Liver (tissue), 3 donors: ENCODE results near the gene ZNF697.

Source experiments
- CTCF ChIP-seq: fragments of 150-350 bp; IDR thresholded peaks from 2 replicates; pipeline ENCODE4 v1.5.1; 2017; ENCODE audit warnings: improper control_type of control experiment, low read depth, low read length; ENCODE audit not compliant: missing input control
- EGR1 ChIP-seq, 2 donors: IDR thresholded peaks; 2 replicates each; pipeline ENCODE4 v1.6.1; 2016 to 2018; ENCODE audit warnings: antibody characterized with exemption in 2 of 2, low read depth in 2 of 2
- HNF4A ChIP-seq, 2 donors: conservative IDR thresholded peaks; 2 replicates each; pipeline ENCODE4 v1.6.1; 2016; ENCODE audit warnings: antibody characterized with exemption in 2 of 2, mild to moderate bottlenecking in 2 of 2
- HNF4G ChIP-seq: IDR thresholded peaks from 2 replicates; pipeline ENCODE4 v1.6.1; 2016; ENCODE audit warnings: antibody characterized with exemption
- MAX ChIP-seq: IDR thresholded peaks from 2 replicates; pipeline ENCODE4 v1.6.1; 2016; ENCODE audit warnings: antibody characterized with exemption
- REST ChIP-seq: IDR thresholded peaks from 2 replicates; pipeline ENCODE4 v1.6.1; 2016; ENCODE audit warnings: antibody characterized with exemption, mild to moderate bottlenecking
- SP1 ChIP-seq: IDR thresholded peaks from 2 replicates; pipeline ENCODE4 v1.6.1; 2018; ENCODE audit warnings: antibody characterized with exemption, mild to moderate bottlenecking
- TAF1 ChIP-seq: conservative IDR thresholded peaks from 2 replicates; pipeline ENCODE4 v1.6.1; 2016; ENCODE audit warnings: antibody characterized with exemption, mild to moderate bottlenecking
- donor health status: healthy.
- donor health status: healthy.

- TF ChIP-seq HNF4G (no peak), MAX (no peak), REST (no peak), TAF1 (no peak), EGR1 (IDR thresholded peaks at IDR 0.05; ENCODE audit: low read depth in 2 of 2) (no peak), CTCF (no peak), HNF4A (conservative IDR thresholded peaks at IDR 0.05) (no peak), SP1 (no peak)
Observed at GRCh38 chr1:119623193-119623515, 24.9 kb downstream of the ZNF697 start.
